ENCODE data around the gene NRXN3.

Gene NRXN3

GRCh38 chr14:79514700-79515099 lies 1344.5 kb downstream of the NRXN3 start:
- TF ChIP-seq CTCF (IDR thresholded peaks at IDR 0.05), result no peak
- Histone ChIP-seq H3K27ac (no peak overlapping the region), H3K4me3 (no peak overlapping the region)
- no peak for DNase-seq (ENCODE audit: low spot score)

GRCh38 chr14:79515158-79515557 lies 1345.0 kb downstream of the NRXN3 start:
- H3K4me3 ChIP-seq, result no peak overlapping the region
- TF ChIP-seq CTCF (IDR thresholded peaks at IDR 0.05), result no peak
- no peak for DNase-seq (ENCODE audit: low spot score)
- H3K27ac ChIP-seq, result no peak overlapping the region

- no peak for DNase-seq (ENCODE audit: low spot score)
- TF ChIP-seq CTCF (IDR thresholded peaks at IDR 0.05), result no peak
- Histone ChIP-seq H3K27ac (no peak overlapping the region), H3K4me3 (no peak overlapping the region)
Observed at GRCh38 chr14:79516009-79516408, 1345.8 kb downstream of the NRXN3 start.

- no peak for DNase-seq (ENCODE audit: low spot score)
- Histone ChIP-seq H3K27ac (no peak overlapping the region), H3K4me3 (no peak overlapping the region)
- TF ChIP-seq CTCF (IDR thresholded peaks at IDR 0.05), result no peak
Observed at GRCh38 chr14:79525416-79525815, 1355.2 kb downstream of the NRXN3 start.

- no peak overlapping the region for H3K4me3 ChIP-seq
- TF ChIP-seq CTCF (IDR thresholded peaks at IDR 0.05), result no peak
- no peak overlapping the region for H3K27ac ChIP-seq
- DNase-seq (ENCODE audit: low spot score), result no peak
Observed at GRCh38 chr14:79528828-79529416, 1358.7 kb downstream of the NRXN3 start.

GRCh38 chr14:79530555-79530954 lies 1360.4 kb downstream of the NRXN3 start:
- no peak overlapping the region for H3K27ac ChIP-seq
- TF ChIP-seq CTCF (IDR thresholded peaks at IDR 0.05), result no peak
- DNase-seq (ENCODE audit: low spot score), result no peak
- no peak overlapping the region for H3K4me3 ChIP-seq

- no peak for DNase-seq (ENCODE audit: low spot score)
- TF ChIP-seq CTCF (IDR thresholded peaks at IDR 0.05), result no peak
- Histone ChIP-seq H3K4me3 (no peak overlapping the region), H3K27ac (no peak overlapping the region)
Observed at GRCh38 chr14:79534703-79535353, 1364.7 kb downstream of the NRXN3 start.

Data from coronary artery (tissue), 2 donors.